Keratinocyte (primary cell): ENCODE data around the gene NIPA2. TPM values are rescaled to one million over a fixed set of nuclear protein-coding genes. Genes with fewer than 3 reads are reported as not detected.

Source experiments
- DNase-seq: peaks from one replicate; pipeline ENCODE4 v3.0.0-alpha.2; 2011; ENCODE audit warnings: low read depth, missing footprints, low spot score
- FAIRE-seq: peaks from 2 replicates; lab custom pipeline; 2011; peaks lifted over from hg19 to GRCh38; lab: Jason Lieb, UNC
- H2AFZ ChIP-seq: 2 replicates; pipeline ENCODE4 v1.6.0; 2012; ENCODE audit warnings: low read length, control low read depth, inconsistent platforms; ENCODE audit not compliant: control insufficient read depth
- H3K27ac ChIP-seq: 2 replicates; pipeline ENCODE4 v1.5.1; 2011; ENCODE audit warnings: low read length; ENCODE audit not compliant: control insufficient read depth, insufficient read depth
- H3K27me3 ChIP-seq: 3 replicates; pipeline ENCODE4 v1.6.0; 2011; ENCODE audit warnings: low read length; ENCODE audit not compliant: control insufficient read depth, insufficient read depth; ENCODE audit errors: extremely low read depth
- H3K36me3 ChIP-seq, 2 experiments: 2 replicates in 1 of 2; 3 replicates in 1 of 2; pipeline ENCODE4 v1.5.1; 2011; ENCODE audit warnings: low read length in 2 of 2, mild to moderate bottlenecking in 1 of 2; ENCODE audit not compliant: control insufficient read depth in 2 of 2, insufficient read depth in 2 of 2; ENCODE audit errors: extremely low read depth in 1 of 2
- H3K4me1 ChIP-seq: 3 replicates; pipeline ENCODE4 v1.5.1; 2011; ENCODE audit warnings: low read length; ENCODE audit not compliant: control insufficient read depth, insufficient read depth; ENCODE audit errors: extremely low read depth
- H3K4me2 ChIP-seq: 3 replicates; pipeline ENCODE4 v1.6.0; 2011; ENCODE audit warnings: low read depth, low read length; ENCODE audit not compliant: control insufficient read depth, insufficient read depth; ENCODE audit errors: extremely low read depth
- H3K4me3 ChIP-seq, 3 experiments: fragments of 200-600 bp in 1 of 3; sonication (generic) in 1 of 3; 2 replicates in 2 of 3; 3 replicates in 1 of 3; pipeline ENCODE4 v1.5.1; 2011 to 2016; ENCODE audit warnings: low read length in 3 of 3, mild to moderate bottlenecking in 3 of 3, control low read depth in 2 of 3, inconsistent platforms in 1 of 3, low read depth in 1 of 3, mixed read lengths in 1 of 3, mixed run types in 1 of 3, moderate library complexity in 1 of 3; ENCODE audit not compliant: control insufficient read depth in 2 of 3, insufficient read depth in 2 of 3; ENCODE audit errors: extremely low read depth in 1 of 3
- H3K79me2 ChIP-seq: 2 replicates; pipeline ENCODE4 v1.6.0; 2012; ENCODE audit warnings: low read length; ENCODE audit not compliant: control insufficient read depth, insufficient read depth
- H3K9ac ChIP-seq: 3 replicates; pipeline ENCODE4 v1.6.0; 2011; ENCODE audit warnings: low read length; ENCODE audit not compliant: control insufficient read depth, insufficient read depth; ENCODE audit errors: extremely low read depth
- H3K9me1 ChIP-seq: 3 replicates; pipeline ENCODE4 v1.6.0; 2011; ENCODE audit warnings: low read length; ENCODE audit not compliant: control insufficient read depth, insufficient read depth; ENCODE audit errors: extremely low read depth
- H3K9me3 ChIP-seq: 2 replicates; pipeline ENCODE4 v1.5.1; 2012; ENCODE audit warnings: low read depth, low read length; ENCODE audit not compliant: control insufficient read depth
- H4K20me1 ChIP-seq: 3 replicates; pipeline ENCODE4 v1.6.0; 2011; ENCODE audit warnings: low read length; ENCODE audit not compliant: control insufficient read depth, insufficient read depth; ENCODE audit errors: extremely low read depth
- EZH2 ChIP-seq: IDR thresholded peaks from one replicate; pipeline ENCODE4 v1.6.1; 2012; ENCODE audit warnings: inconsistent platforms, mild to moderate bottlenecking, low read length, moderate library complexity
- dilution Hi-C: fragments of 300-500 bp; cut with MboI; formaldehyde crosslinking; loops from one replicate; pipeline ENCODE4 v1.7.0; 2020; ENCODE audit warnings: low sequenced_read_pairs; ENCODE audit not compliant: extremely low pct_ligation_motif_present
- polyA plus RNA-seq, 5 experiments: library from polyadenylated mRNA; depleted of rRNA in 3 of 5; stranded (reverse) in 3 of 5; stranded (forward) in 1 of 5; unstranded in 1 of 5; fragments of >200 nt; gene quantifications; 1 replicate in 1 of 5; 2 replicates in 3 of 5; 3 replicates in 1 of 5; pipeline versions ENCODE4 v1.2.1 to v1.2.3, GENCODE V29; 2011 to 2012; ENCODE audit warnings: missing spikeins in 2 of 5, low read depth in 1 of 5, low replicate concordance in 1 of 5
- TF ChIP-seq, protein P1 (sequence below), 3 experiments: IDR thresholded peaks in 1 of 3; conservative IDR thresholded peaks in 1 of 3; optimal IDR thresholded peaks in 1 of 3; 2 replicates in 2 of 3; 3 replicates in 1 of 3; pipeline versions ENCODE3 to v1.5.1; 2011; ENCODE audit warnings: low read length in 3 of 3, mild to moderate bottlenecking in 3 of 3, moderate library complexity in 2 of 3, control low read depth in 1 of 3, inconsistent platforms in 1 of 3; ENCODE audit not compliant: insufficient read depth in 2 of 3; ENCODE audit errors: extremely low read depth in 1 of 3

NIPA2 gene
- polyA plus RNA-seq, 1 donor (not counting 4 experiments of a cell fraction or from before 2014, with no cell fraction given): 81.2 TPM

DNA sequence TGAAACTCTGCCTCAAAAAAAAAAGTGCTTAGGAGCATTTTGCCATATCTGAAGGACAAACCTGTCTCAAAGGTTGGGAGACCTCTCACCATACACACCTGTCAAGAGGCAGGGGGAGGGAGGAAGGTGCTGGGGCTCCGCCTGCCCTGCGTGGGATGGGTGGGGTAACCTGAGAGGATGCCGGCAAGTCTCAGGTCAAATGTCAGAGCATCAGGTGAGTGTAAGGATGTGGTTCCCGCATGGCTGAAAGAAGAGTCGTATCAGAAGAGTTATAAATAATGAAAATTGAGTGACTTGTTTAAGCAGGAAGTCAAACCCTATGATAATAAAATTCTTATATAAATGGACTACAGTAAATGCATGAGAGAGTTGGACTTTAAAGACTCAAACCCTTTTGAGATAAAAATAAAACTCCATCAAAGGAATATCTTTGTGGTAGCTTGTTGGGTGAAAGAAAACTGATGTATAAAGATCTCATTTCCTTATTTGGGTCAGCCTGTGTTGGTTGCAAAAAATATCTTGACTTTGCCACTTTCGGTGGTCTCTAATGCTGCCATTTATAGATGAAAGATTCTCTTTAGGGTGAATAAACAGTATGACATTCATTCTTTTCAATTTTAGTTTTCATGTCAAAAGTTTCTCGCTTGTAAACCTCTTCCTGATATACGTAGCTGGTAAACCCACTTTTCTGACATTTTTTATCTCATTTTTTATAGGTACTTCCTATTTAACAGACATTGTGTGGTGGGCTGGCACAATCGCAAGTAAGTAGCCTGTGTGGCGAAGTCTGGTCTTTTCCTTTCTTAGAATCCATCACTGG lies 28.2 kb upstream of the NIPA2 start:
- no peak overlapping the region for H3K4me2 ChIP-seq
- H3K36me3 ChIP-seq: peaks cover 0 to 6% of the 10 kb centered on the region in 2 experiments
- H2AFZ ChIP-seq: no peak overlapping the region
- DNase-seq: no peak
- no peaks in the 10 kb centered on the region for H3K9me1 ChIP-seq
- H3K9ac ChIP-seq: no peak overlapping the region
- dilution Hi-C loops: no loop called here
- no peak for FAIRE-seq
- no peak overlapping the region for H3K4me3 ChIP-seq
- H3K79me2 ChIP-seq: peaks cover 6% of the 10 kb centered on the region
- no peak for TF ChIP-seq EZH2
- TF ChIP-seq, protein P1, sequence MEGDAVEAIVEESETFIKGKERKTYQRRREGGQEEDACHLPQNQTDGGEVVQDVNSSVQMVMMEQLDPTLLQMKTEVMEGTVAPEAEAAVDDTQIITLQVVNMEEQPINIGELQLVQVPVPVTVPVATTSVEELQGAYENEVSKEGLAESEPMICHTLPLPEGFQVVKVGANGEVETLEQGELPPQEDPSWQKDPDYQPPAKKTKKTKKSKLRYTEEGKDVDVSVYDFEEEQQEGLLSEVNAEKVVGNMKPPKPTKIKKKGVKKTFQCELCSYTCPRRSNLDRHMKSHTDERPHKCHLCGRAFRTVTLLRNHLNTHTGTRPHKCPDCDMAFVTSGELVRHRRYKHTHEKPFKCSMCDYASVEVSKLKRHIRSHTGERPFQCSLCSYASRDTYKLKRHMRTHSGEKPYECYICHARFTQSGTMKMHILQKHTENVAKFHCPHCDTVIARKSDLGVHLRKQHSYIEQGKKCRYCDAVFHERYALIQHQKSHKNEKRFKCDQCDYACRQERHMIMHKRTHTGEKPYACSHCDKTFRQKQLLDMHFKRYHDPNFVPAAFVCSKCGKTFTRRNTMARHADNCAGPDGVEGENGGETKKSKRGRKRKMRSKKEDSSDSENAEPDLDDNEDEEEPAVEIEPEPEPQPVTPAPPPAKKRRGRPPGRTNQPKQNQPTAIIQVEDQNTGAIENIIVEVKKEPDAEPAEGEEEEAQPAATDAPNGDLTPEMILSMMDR (optimal IDR thresholded peaks at IDR 0.05 in 1 of 3, IDR thresholded peaks at IDR 0.05 in 1 of 3, conservative IDR thresholded peaks at IDR 0.05 in 1 of 3; ENCODE audit: extremely low read depth in 1 of 3, insufficient read depth in 2 of 3, low read length in 3 of 3): no peak
- no peaks in the 10 kb centered on the region for H3K9me3 ChIP-seq
- H3K27ac ChIP-seq: no peak overlapping the region
- H4K20me1 ChIP-seq: no peaks in the 10 kb centered on the region
- no peaks in the 10 kb centered on the region for H3K4me1 ChIP-seq
- H3K27me3 ChIP-seq: no peaks in the 10 kb centered on the region

GRCh38 chr15:22810853-22811338 lies 27.6 kb upstream of the NIPA2 start:
- no peak overlapping the region for H3K9ac ChIP-seq
- no peak overlapping the region for H3K27ac ChIP-seq
- dilution Hi-C loops: no loop called here
- no peaks in the 10 kb centered on the region for H3K27me3 ChIP-seq
- H3K4me2 ChIP-seq: no peak overlapping the region
- no peak overlapping the region for H3K4me3 ChIP-seq
- H3K79me2 ChIP-seq: peaks cover 6% of the 10 kb centered on the region
- TF ChIP-seq, protein P1 (optimal IDR thresholded peaks at IDR 0.05 in 1 of 3, IDR thresholded peaks at IDR 0.05 in 1 of 3, conservative IDR thresholded peaks at IDR 0.05 in 1 of 3; ENCODE audit: extremely low read depth in 1 of 3, insufficient read depth in 2 of 3, low read length in 3 of 3): no peak
- no peak for TF ChIP-seq EZH2
- H3K9me3 ChIP-seq: no peaks in the 10 kb centered on the region
- H4K20me1 ChIP-seq: no peaks in the 10 kb centered on the region
- FAIRE-seq (no peak), DNase-seq (no peak)
- H2AFZ ChIP-seq: no peak overlapping the region
- H3K36me3 ChIP-seq: peaks cover 0 to 6% of the 10 kb centered on the region in 2 experiments
- no peaks in the 10 kb centered on the region for H3K4me1 ChIP-seq
- no peaks in the 10 kb centered on the region for H3K9me1 ChIP-seq
